Measurements from ENCODE around the gene PRICKLE4. TPM values are rescaled to one million over a fixed set of nuclear protein-coding genes. Genes with fewer than 3 reads are reported as not detected.

Gene PRICKLE4
- total and polyA plus RNA-seq, 2 of the 8 experiments (the other 6 are each of a cell fraction or from before 2014, with no cell fraction given) = 0.32 to 1.4 TPM

GRCh38 chr6:41756354-41756753 is 24.2 kb upstream of the PRICKLE4 start:
- Histone ChIP-seq H3K79me1 (ENCODE audit: low read depth, low read length) (no peaks in the 10 kb centered on the region), H2BK15ac (ENCODE audit: low read length) (no peak overlapping the region), H3K79me2 (ENCODE audit: control insufficient read depth in 1 of 2, insufficient read depth in 2 of 2, low read length in 2 of 2) (no peaks in the 10 kb centered on the region), H3K36me3 (ENCODE audit: control insufficient read depth in 2 of 4, insufficient read depth in 4 of 4, low read length in 3 of 4) (no peaks in the 10 kb centered on the region), H3K9ac (replicated peaks in 1 of 4; ENCODE audit: extremely low read depth in 1 of 4, low read depth in 3 of 4, low read length in 3 of 4) (no peak overlapping the region), H2AFZ (ENCODE audit: low read length) (no peak overlapping the region), H4K8ac (ENCODE audit: extremely low read depth, insufficient read depth, low read length) (no peak overlapping the region), H3K27me3 (replicated peaks in 1 of 4; ENCODE audit: control insufficient read depth in 3 of 4, extremely low read depth in 1 of 4, insufficient read depth in 3 of 4, low read length in 3 of 4) (no peaks in the 10 kb centered on the region; a peak in 1 of 7 replicates), H2AK5ac (ENCODE audit: low read depth, low read length) (no peak overlapping the region), H3K9me3 (ENCODE audit: insufficient read depth in 2 of 2, low read depth in 1 of 2, low read length in 1 of 2) (no peaks in the 10 kb centered on the region), H3K23ac (ENCODE audit: insufficient read length) (no peak overlapping the region), H3K4me1 (replicated peaks in 1 of 4; ENCODE audit: control insufficient read depth in 3 of 4, insufficient read depth in 4 of 4, low read length in 3 of 4) (peaks cover 0 to 3% (median 0%) of the 10 kb centered on the region in 4 experiments; a peak in 2 of 7 replicates), H2BK5ac (ENCODE audit: low read depth, low read length) (no peak overlapping the region), H3K4ac (replicated peaks; ENCODE audit: insufficient read length, low read depth, low read length) (no peak overlapping the region), H3K4me3 (ENCODE audit: extremely low read depth in 1 of 4, insufficient read depth in 2 of 4, low read depth in 3 of 4, low read length in 4 of 4) (no peak overlapping the region), H3K23me2 (ENCODE audit: low read depth, low read length) (no peaks in the 10 kb centered on the region), H2BK120ac (replicated peaks; ENCODE audit: low read depth, low read length) (no peak overlapping the region), H3K27ac (ENCODE audit: low read depth, low read length) (no peak overlapping the region), H3K14ac (ENCODE audit: insufficient read length) (no peak overlapping the region), H4K5ac (ENCODE audit: insufficient read length, low read depth, low read length) (no peak overlapping the region), H2BK20ac (ENCODE audit: low read length) (no peak overlapping the region), H4K91ac (replicated peaks; ENCODE audit: insufficient read length, low read length) (no peak overlapping the region), H3K56ac (replicated peaks; ENCODE audit: insufficient read length, low read depth, low read length) (no peak overlapping the region), H3K18ac (ENCODE audit: extremely low read depth, low read length) (no peak overlapping the region; the same call in 1 of the 2 replicates), H3K4me2 (ENCODE audit: insufficient read depth in 1 of 2, low read depth in 2 of 2, low read length in 2 of 2) (no peak overlapping the region), H2BK12ac (ENCODE audit: low read depth, low read length) (no peak overlapping the region), H4K20me1 (replicated peaks in 1 of 2; ENCODE audit: control insufficient read depth in 1 of 2, insufficient read depth in 2 of 2, low read length in 2 of 2) (no peaks in the 10 kb centered on the region)
- DNase-seq (ENCODE audit: low read depth in 1 of 2, low spot score in 2 of 2) (no peak), FAIRE-seq (no peak)
- CTCF ChIA-PET (ENCODE audit: partially characterized antibody) = interaction anchor here (1.0 to 2.0 kb wide), 4 partner anchors 9 to 50 kb away, joined by 3 to 5 read pairs (median 4); partner anchors contain the start of gene PGC
- WGBS, 2 experiments (ENCODE audit: extremely low coverage in 1 of 2, insufficient coverage in 1 of 2, insufficient read length in 1 of 2, insufficient replicate concordance in 2 of 2, low coverage in 1 of 2, low lambda C conversion rate in 2 of 2, missing lambda C conversion rate in 1 of 2) = 80% methylated on average over 11 of the region's 13 CpGs; no CpG with 5 or more reads in 1 of the 2 experiments
- POLR2A ChIA-PET (ENCODE audit: partially characterized antibody) = interaction anchor here (0.6 kb wide), 1 partner anchor 346 kb away, joined by 3 read pairs; no protein-coding TSS in a partner anchor
- TF ChIP-seq BACH1 (IDR thresholded peaks at IDR 0.05; ENCODE audit: low read length) = no peak
- no peak for TF ChIP-seq EP300 (IDR thresholded peaks at IDR 0.05; ENCODE audit: borderline replicate concordance in 1 of 2, low read depth in 2 of 2, low read length in 2 of 2)
- no peak for TF ChIP-seq SP1 (IDR thresholded peaks at IDR 0.05; ENCODE audit: low read depth, low read length)
- no peak for TF ChIP-seq KDM1A (IDR thresholded peaks at IDR 0.05; ENCODE audit: borderline replicate concordance, low read length)
- no peak for TF ChIP-seq SIX5 (IDR thresholded peaks at IDR 0.05; ENCODE audit: low read depth, low read length)
- no peak for TF ChIP-seq RBBP5 (IDR thresholded peaks at IDR 0.05; ENCODE audit: borderline replicate concordance, low read depth, low read length)
- TF ChIP-seq CTCF (IDR thresholded peaks at IDR 0.05; ENCODE audit: control extremely low read depth in 1 of 3, insufficient read depth in 1 of 3, low read depth in 1 of 3, low read length in 3 of 3) = no peak
- TF ChIP-seq RNF2 (IDR thresholded peaks at IDR 0.05; ENCODE audit: borderline replicate concordance, low read depth, low read length, missing control alignments, poor library complexity, severe bottlenecking) = no peak
- TF ChIP-seq EZH2 (IDR thresholded peaks at IDR 0.05; ENCODE audit: low read depth, low read length, severe bottlenecking) = no peak
- TF ChIP-seq CBX5 (IDR thresholded peaks at IDR 0.05; ENCODE audit: low read depth, low read length) = no peak
- TF ChIP-seq CBX8 (IDR thresholded peaks at IDR 0.05; ENCODE audit: borderline replicate concordance, low read depth, low read length) = no peak
